ENCODE results near the gene MIEF2.

GRCh38 chr17:18250708-18251107 is 9.8 kb upstream of the MIEF2 start:
- TF ChIP-seq CTCF (IDR thresholded peaks at IDR 0.05): no peak
- no peak for TF ChIP-seq POLR2A (IDR thresholded peaks at IDR 0.05)
